IMR-90 (cell line): ENCODE data around the gene FADS6. TPM values are rescaled to one million over a fixed set of nuclear protein-coding genes. Genes with fewer than 3 reads are reported as not detected.

ENCODE experiments used
- ATAC-seq: fragments of 200-7000 bp; cut with Tn5 transposase; 2 replicates; pipeline ENCODE4 v1.9.1; 2020; ENCODE audit warnings: low read depth, mild to moderate bottlenecking, moderate library complexity
- BruUV-seq: library from RNA; stranded (reverse); fragments of 400-500 nt; replicated peaks from 2 replicates; lab custom pipeline; 2021; lab: Mats Ljungman, UMichigan
- CTCF ChIA-PET: fragments of 300-600 bp; formaldehyde crosslinking; extraction: SDS; loops from one replicate; lab custom pipeline; 2021; ENCODE audit warnings: antibody characterized with exemption; lab: Yijun Ruan, JAX
- POLR2A ChIA-PET: fragments of 300-600 bp; sonication (Branson Sonifier 250); formaldehyde crosslinking; loops from one replicate; lab custom pipeline; 2022; ENCODE audit warnings: antibody characterized with exemption; ENCODE audit not compliant: unreplicated experiment; lab: Charles Lee
- DNase-seq: peaks from one replicate; pipeline ENCODE4 v3.0.0; 2013
- H2AFZ ChIP-seq: replicated peaks from 2 replicates; pipeline ENCODE3; 2013; ENCODE audit warnings: low read length, mild to moderate bottlenecking; ENCODE audit not compliant: poor library complexity
- H2AK5ac ChIP-seq: 2 replicates; pipeline ENCODE4 v1.6.1; 2013; ENCODE audit warnings: low read depth, low read length, inconsistent platforms
- H2AK9ac ChIP-seq: replicated peaks from 2 replicates; pipeline ENCODE3; 2013; ENCODE audit warnings: mild to moderate bottlenecking, low read depth, low read length, moderate library complexity; ENCODE audit not compliant: poor library complexity
- H2BK120ac ChIP-seq: 2 replicates; pipeline ENCODE4 v1.6.1; 2013; ENCODE audit warnings: low read depth, low read length, inconsistent platforms
- H2BK15ac ChIP-seq: 3 replicates; pipeline ENCODE4 v1.6.1; 2013; ENCODE audit warnings: low read depth, low read length, inconsistent platforms
- H2BK20ac ChIP-seq: 2 replicates; pipeline ENCODE4 v1.6.1; 2013; ENCODE audit warnings: low read depth, mild to moderate bottlenecking, inconsistent platforms, low read length, moderate library complexity
- H2BK5ac ChIP-seq: 2 replicates; pipeline ENCODE4 v1.6.1; 2013; ENCODE audit warnings: mild to moderate bottlenecking, low read depth, low read length, inconsistent platforms; ENCODE audit not compliant: poor library complexity, severe bottlenecking
- H3K14ac ChIP-seq: replicated peaks from 2 replicates; pipeline ENCODE4 v1.6.1; 2013; ENCODE audit warnings: low read depth, low read length, inconsistent platforms
- H3K18ac ChIP-seq: 2 replicates; pipeline ENCODE4 v1.6.1; 2013; ENCODE audit warnings: low read depth, low read length, control low read depth
- H3K23ac ChIP-seq: 2 replicates; pipeline ENCODE4 v1.6.1; 2013; ENCODE audit warnings: low read depth, low read length, inconsistent platforms
- H3K27ac ChIP-seq: 2 replicates; pipeline ENCODE4 v1.5.1; 2013; ENCODE audit warnings: mild to moderate bottlenecking, control low read depth, low read length; ENCODE audit not compliant: insufficient read depth
- H3K27me3 ChIP-seq: 2 replicates; pipeline ENCODE4 v1.6.1; 2013; ENCODE audit warnings: low read length; ENCODE audit not compliant: control insufficient read depth, insufficient read depth
- H3K36me3 ChIP-seq: 2 replicates; pipeline ENCODE4 v1.6.1; 2013; ENCODE audit warnings: low read length, mixed read lengths; ENCODE audit not compliant: control insufficient read depth, insufficient read depth
- H3K4ac ChIP-seq: 2 replicates; pipeline ENCODE4 v1.6.1; 2013; ENCODE audit warnings: low read depth, low read length, inconsistent platforms
- H3K4me1 ChIP-seq: 2 replicates; pipeline ENCODE4 v1.6.1; 2013; ENCODE audit warnings: low read length, mixed read lengths; ENCODE audit not compliant: control insufficient read depth, insufficient read depth
- H3K4me2 ChIP-seq: 2 replicates; pipeline ENCODE4 v1.6.1; 2013; ENCODE audit warnings: low read depth, mild to moderate bottlenecking, control low read depth, low read length, moderate library complexity
- H3K4me3 ChIP-seq: 2 replicates; pipeline ENCODE4 v1.5.1; 2013; ENCODE audit warnings: low read depth, mild to moderate bottlenecking, control low read depth, low read length, moderate library complexity; ENCODE audit not compliant: insufficient read depth
- H3K56ac ChIP-seq: 2 replicates; pipeline ENCODE4 v1.6.1; 2013; ENCODE audit warnings: low read length, inconsistent platforms; ENCODE audit not compliant: insufficient read depth; ENCODE audit errors: extremely low read depth
- H3K79me1 ChIP-seq, 2 experiments: 2 replicates each; pipeline ENCODE4 v1.6.1; 2013; ENCODE audit warnings: low read length in 2 of 2, inconsistent platforms in 1 of 2, low read depth in 1 of 2
- H3K9ac ChIP-seq: 2 replicates; pipeline ENCODE4 v1.6.1; 2013; ENCODE audit warnings: low read depth, low read length, control low read depth
- H3K9me1 ChIP-seq: 2 replicates; pipeline ENCODE4 v1.6.1; 2013; ENCODE audit warnings: low read length, inconsistent platforms; ENCODE audit not compliant: insufficient read depth
- H3K9me3 ChIP-seq: 2 replicates; pipeline ENCODE4 v1.6.1; 2013; ENCODE audit warnings: low read length; ENCODE audit not compliant: control insufficient read depth, insufficient read depth
- H4K20me1 ChIP-seq: 2 replicates; pipeline ENCODE4 v1.6.1; 2013; ENCODE audit warnings: low read length, inconsistent platforms; ENCODE audit not compliant: insufficient read depth
- H4K5ac ChIP-seq: 2 replicates; pipeline ENCODE4 v1.6.1; 2013; ENCODE audit warnings: mild to moderate bottlenecking, low read depth, low read length, control low read depth
- H4K8ac ChIP-seq, 2 experiments: 2 replicates each; pipeline ENCODE4 v1.6.1; 2013; ENCODE audit warnings: low read depth in 2 of 2, low read length in 2 of 2, control low read depth in 1 of 2, inconsistent platforms in 1 of 2
- H4K91ac ChIP-seq: 2 replicates; pipeline ENCODE4 v1.6.1; 2013; ENCODE audit warnings: low read depth, low read length, inconsistent platforms; ENCODE audit not compliant: insufficient read depth
- NFE2L2 ChIP-seq: fragments of 150-350 bp; IDR thresholded peaks from 2 replicates; pipeline ENCODE4 v1.6.1; 2016; ENCODE audit warnings: low read depth, mild to moderate bottlenecking, low read length
- RAD21 ChIP-seq: IDR thresholded peaks from 2 replicates; pipeline ENCODE4 v1.6.1; 2012; ENCODE audit warnings: low read length, improper control_type of control experiment
- RFX5 ChIP-seq: IDR thresholded peaks from 2 replicates; pipeline ENCODE4 v1.8.0; 2012; ENCODE audit warnings: low read depth, mild to moderate bottlenecking, low read length, moderate library complexity
- WGBS, 2 experiments: methylation state at CpG; one replicate each; pipeline versions ENCODE4 v1.1.5 to v1.1.7; 2013; ENCODE audit warnings: missing lambda C conversion rate in 2 of 2; ENCODE audit not compliant: insufficient read length in 1 of 2; ENCODE audit errors: extremely low coverage in 2 of 2; 5-methylcytosine and 5-hydroxymethylcytosine counted together
- dilution Hi-C: fragments of 300-500 bp; cut with HindIII; formaldehyde crosslinking; loops from one replicate; pipeline ENCODE4 v1.14.3; 2018; ENCODE audit warnings: low sequenced_read_pairs; ENCODE audit not compliant: unreplicated experiment
- in situ Hi-C: fragments of 300-500 bp; cut with MboI; formaldehyde crosslinking; loops from 3 replicates; pipeline ENCODE4 v1.14.3; 2019; ENCODE audit warnings: low sequenced_read_pairs, inconsistent platforms, mixed read lengths
- intact Hi-C: fragments of 100-400 bp; cut with micrococcal nuclease; formaldehyde crosslinking; loops from 2 replicates; pipeline ENCODE4 v1.10.0; 2022
- polyA plus RNA-seq, 3 experiments: library from polyadenylated mRNA; depleted of rRNA; stranded (reverse); fragments of >200 nt; gene quantifications; 2 replicates each; pipeline ENCODE4 v1.2.3, GENCODE V29; 2012; ENCODE audit warnings: low replicate concordance in 1 of 3
- total RNA-seq: library from RNA; depleted of rRNA; stranded (reverse); fragments of >200 nt; gene quantifications from 2 replicates; pipeline ENCODE4 v1.2.3, GENCODE V29; 2012
- TF ChIP-seq, protein P1 (sequence below): conservative IDR thresholded peaks from 2 replicates; pipeline ENCODE4 v1.5.1; 2012; ENCODE audit warnings: mild to moderate bottlenecking, low read depth, low read length, improper control_type of control experiment

Gene FADS6
- total and polyA plus RNA-seq, 2 of the 4 experiments (the other 2 are of a cell fraction), result not detected

DNA sequence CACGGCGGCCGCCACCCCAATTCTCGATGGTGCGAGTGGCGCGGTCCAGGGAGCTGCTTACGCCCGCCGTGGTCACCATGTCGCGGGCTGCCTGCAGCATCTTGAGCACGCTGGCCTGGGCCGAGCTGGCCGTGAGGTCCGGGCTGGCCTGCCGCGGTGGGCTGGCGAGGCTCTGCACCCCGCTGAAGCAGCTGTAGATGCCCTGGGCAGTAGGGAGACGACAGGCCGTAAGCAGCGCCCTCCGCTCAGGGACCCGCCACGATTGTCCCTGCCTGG, 50.1 kb downstream of the FADS6 start:
- Histone ChIP-seq H4K5ac (no peak overlapping the region), H3K79me1 (no peaks in the 10 kb centered on the region), H3K36me3 (no peaks in the 10 kb centered on the region; the same call in 1 of the 2 replicates), H3K9ac (no peak overlapping the region), H4K20me1 (no peaks in the 10 kb centered on the region), H3K4ac (no peak overlapping the region), H3K27ac (no peak overlapping the region), H3K23ac (no peak overlapping the region), H2BK5ac (no peak overlapping the region), H2AK9ac (no peak overlapping the region), H3K4me3 (no peak overlapping the region), H3K9me1 (no peaks in the 10 kb centered on the region), H3K27me3 (peaks cover 6% of the 10 kb centered on the region; the same call in 1 of the 2 replicates), H2BK20ac (no peak overlapping the region), H3K14ac (no peak overlapping the region), H3K9me3 (no peaks in the 10 kb centered on the region), H2AFZ (peak overlapping the region; percentile 12), H3K56ac (no peak overlapping the region), H2BK15ac (no peak overlapping the region), H3K4me2 (no peak overlapping the region), H4K91ac (no peak overlapping the region), H2BK120ac (no peak overlapping the region), H3K18ac (no peak overlapping the region), H4K8ac (no peak overlapping the region), H2AK5ac (no peak overlapping the region), H3K4me1 (peaks cover 7% of the 10 kb centered on the region)
- intact Hi-C loops, result loop anchor here (5.0 kb wide), 1 partner anchor 96 kb away; the partner anchor contains the start of gene NHERF1
- in situ Hi-C loops, result no loop called here
- WGBS, 2 experiments, result 26% methylated on average over 13 of the region's 26 CpGs; no CpG with 5 or more reads in 1 of the 2 experiments
- ChIA-PET POLR2A (no interaction called here), CTCF (interaction anchor here (0.6 to 1.4 kb wide), 3 partner anchors 17 to 30 kb away, joined by 3 to 4 read pairs (median 3); partner anchors contain the start of gene FDXR)
- TF ChIP-seq NFE2L2 (no peak), RFX5 (no peak), RAD21 (no peak)
- TF ChIP-seq, protein P1, sequence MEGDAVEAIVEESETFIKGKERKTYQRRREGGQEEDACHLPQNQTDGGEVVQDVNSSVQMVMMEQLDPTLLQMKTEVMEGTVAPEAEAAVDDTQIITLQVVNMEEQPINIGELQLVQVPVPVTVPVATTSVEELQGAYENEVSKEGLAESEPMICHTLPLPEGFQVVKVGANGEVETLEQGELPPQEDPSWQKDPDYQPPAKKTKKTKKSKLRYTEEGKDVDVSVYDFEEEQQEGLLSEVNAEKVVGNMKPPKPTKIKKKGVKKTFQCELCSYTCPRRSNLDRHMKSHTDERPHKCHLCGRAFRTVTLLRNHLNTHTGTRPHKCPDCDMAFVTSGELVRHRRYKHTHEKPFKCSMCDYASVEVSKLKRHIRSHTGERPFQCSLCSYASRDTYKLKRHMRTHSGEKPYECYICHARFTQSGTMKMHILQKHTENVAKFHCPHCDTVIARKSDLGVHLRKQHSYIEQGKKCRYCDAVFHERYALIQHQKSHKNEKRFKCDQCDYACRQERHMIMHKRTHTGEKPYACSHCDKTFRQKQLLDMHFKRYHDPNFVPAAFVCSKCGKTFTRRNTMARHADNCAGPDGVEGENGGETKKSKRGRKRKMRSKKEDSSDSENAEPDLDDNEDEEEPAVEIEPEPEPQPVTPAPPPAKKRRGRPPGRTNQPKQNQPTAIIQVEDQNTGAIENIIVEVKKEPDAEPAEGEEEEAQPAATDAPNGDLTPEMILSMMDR, result no peak
- BruUV-seq, result no TSS peak
- no peak for DNase-seq
- dilution Hi-C loops, result no loop called here
- ATAC-seq, result no peak; the same call in 1 of the 2 replicates
